Central memory CD8-positive, alpha-beta T cell (primary cell): ENCODE results near the gene EXOC4.
"Not testable (repeated sequence)": the region's sequence is repeated elsewhere in the genome, so short reads cannot be mapped to it uniquely, and the experiment has no call there.

Experiments
- ATAC-seq: fragments of 150-1000 bp; cut with Tn5 transposase; replicated peaks from 2 replicates; pipeline ENCODE4 v1.10.0; 2022; ENCODE audit warnings: mild to moderate bottlenecking, moderate FRiP score, moderate number of reproducible peaks; ENCODE audit not compliant: poor library complexity, severe bottlenecking; ENCODE audit errors: extremely low read depth
- DNase-seq, 2 donors: peaks; one replicate each; pipeline ENCODE4 v3.0.0; 2021; ENCODE audit warnings: low spot score in 2 of 2
- H3K27ac Mint-ChIP-seq: one replicate; pipeline ENCODE4 v1.8.0; 2022; ENCODE audit warnings: low read depth, mild to moderate bottlenecking, moderate library complexity, mixed read lengths
- H3K27me3 Mint-ChIP-seq: one replicate; pipeline ENCODE4 v1.8.0; 2022; ENCODE audit warnings: mixed read lengths
- H3K36me3 Mint-ChIP-seq: one replicate; pipeline ENCODE4 v1.8.0; 2022; ENCODE audit warnings: mild to moderate bottlenecking, moderate library complexity, mixed read lengths; ENCODE audit not compliant: insufficient read depth
- H3K4me1 Mint-ChIP-seq: one replicate; pipeline ENCODE4 v1.8.0; 2022; ENCODE audit warnings: mixed read lengths
- H3K4me3 Mint-ChIP-seq: one replicate; pipeline ENCODE4 v1.8.0; 2022; ENCODE audit warnings: mild to moderate bottlenecking, moderate library complexity, mixed read lengths
- H3K9me3 Mint-ChIP-seq: one replicate; pipeline ENCODE4 v1.8.0; 2022; ENCODE audit warnings: mixed read lengths

EXOC4 gene

DNA sequence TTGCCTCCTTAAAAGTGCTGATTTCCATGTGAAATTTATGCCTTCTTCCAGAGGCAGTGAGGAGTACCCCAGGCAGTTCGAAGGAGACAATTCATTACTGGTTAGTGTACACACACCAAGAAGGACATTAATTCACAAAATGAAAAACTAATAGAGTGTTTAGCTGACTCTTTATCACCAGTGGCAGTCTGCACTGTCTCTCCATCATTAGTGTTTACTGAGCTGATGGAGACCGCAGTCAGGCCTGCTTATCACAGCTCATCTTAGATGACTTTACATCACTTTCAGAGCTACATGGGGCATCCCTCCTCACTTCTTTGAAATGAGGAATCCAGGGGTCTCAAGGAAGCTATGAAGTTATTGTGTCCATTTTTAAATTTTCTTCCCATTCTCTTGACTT is 718.7 kb downstream of the EXOC4 start:
- no peaks in the 10 kb centered on the region for H3K27me3 Mint-ChIP-seq
- H3K36me3 Mint-ChIP-seq = peaks cover 5% of the 10 kb centered on the region
- H3K27ac Mint-ChIP-seq = no peak overlapping the region
- H3K9me3 Mint-ChIP-seq = peaks cover 9% of the 10 kb centered on the region
- peaks cover 8% of the 10 kb centered on the region for H3K4me1 Mint-ChIP-seq
- DNase-seq (no peak), ATAC-seq (no peak)
- no peak overlapping the region for H3K4me3 Mint-ChIP-seq

GRCh38 chr7:133973710-133974109 is 720.8 kb downstream of the EXOC4 start:
- DNase-seq = no peak
- H3K27me3 Mint-ChIP-seq = no peaks in the 10 kb centered on the region
- no peak overlapping the region for H3K4me3 Mint-ChIP-seq
- H3K4me1 Mint-ChIP-seq = no peaks in the 10 kb centered on the region
- no peak for ATAC-seq
- no peak overlapping the region for H3K27ac Mint-ChIP-seq
- H3K36me3 Mint-ChIP-seq = peaks cover 5% of the 10 kb centered on the region
- no peaks in the 10 kb centered on the region for H3K9me3 Mint-ChIP-seq

GRCh38 chr7:133975130-133975529 is 722.3 kb downstream of the EXOC4 start:
- no peaks in the 10 kb centered on the region for H3K27me3 Mint-ChIP-seq
- no peak for ATAC-seq
- H3K4me3 Mint-ChIP-seq = no peak overlapping the region
- H3K4me1 Mint-ChIP-seq = peaks cover 5% of the 10 kb centered on the region
- no peaks in the 10 kb centered on the region for H3K9me3 Mint-ChIP-seq
- no peak for DNase-seq
- no peak overlapping the region for H3K27ac Mint-ChIP-seq
- H3K36me3 Mint-ChIP-seq = peaks cover 5% of the 10 kb centered on the region

GRCh38 chr7:133976140-133976539 is 723.3 kb downstream of the EXOC4 start:
- Mint-ChIP-seq H3K27ac (no peak overlapping the region), H3K4me3 (no peak overlapping the region), H3K27me3 (no peaks in the 10 kb centered on the region), H3K36me3 (peaks cover 5% of the 10 kb centered on the region), H3K9me3 (no peaks in the 10 kb centered on the region), H3K4me1 (peaks cover 5% of the 10 kb centered on the region)
- ATAC-seq = no peak
- DNase-seq = no peak

- Mint-ChIP-seq H3K36me3 (peaks cover 6% of the 10 kb centered on the region), H3K9me3 (no peaks in the 10 kb centered on the region), H3K27me3 (no peaks in the 10 kb centered on the region), H3K27ac (no peak overlapping the region), H3K4me1 (peaks cover 5% of the 10 kb centered on the region), H3K4me3 (no peak overlapping the region)
- ATAC-seq = no peak
- DNase-seq = no peak
Observed at GRCh38 chr7:133977409-133978274, 724.8 kb downstream of the EXOC4 start.

DNA sequence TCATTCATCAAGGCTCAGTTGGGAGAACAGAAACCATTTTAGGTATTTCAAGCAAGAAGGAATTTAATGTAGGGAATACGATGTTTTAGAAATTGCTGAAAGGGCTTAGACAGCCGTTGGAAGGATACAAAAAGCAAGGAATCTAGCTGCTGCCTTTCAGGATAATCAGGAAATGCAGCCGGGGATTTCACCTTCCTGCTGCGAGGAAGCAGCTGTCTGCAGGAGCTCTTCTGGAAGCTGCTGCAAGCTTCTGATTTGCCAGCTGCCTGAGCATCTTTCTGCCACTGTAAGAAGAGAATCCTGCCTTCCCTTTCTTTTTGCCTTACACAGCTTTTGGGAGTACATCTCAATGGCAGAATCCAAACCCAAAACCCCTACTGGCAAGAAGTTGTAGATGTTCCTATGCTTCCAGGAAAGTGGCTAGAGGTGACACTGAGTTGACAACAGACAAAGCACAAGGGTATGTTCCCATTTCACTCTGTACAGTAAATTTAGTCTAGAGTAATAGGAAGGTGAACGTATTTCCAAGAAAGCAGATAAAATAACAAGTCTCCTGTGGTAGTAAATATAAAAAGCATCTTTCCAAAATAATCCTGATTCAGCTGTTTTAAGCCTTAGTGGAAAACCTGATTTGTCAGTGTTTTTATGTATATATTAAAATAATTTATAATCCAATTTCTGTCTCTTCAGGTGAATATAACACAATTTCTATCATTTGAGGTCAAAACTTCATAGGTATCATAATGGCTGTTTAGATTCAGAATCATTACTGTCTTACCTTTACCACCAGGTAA is 725.8 kb downstream of the EXOC4 start:
- no peak for ATAC-seq
- Mint-ChIP-seq H3K27ac (no peak overlapping the region), H3K9me3 (no peaks in the 10 kb centered on the region), H3K4me1 (peaks cover 5% of the 10 kb centered on the region), H3K4me3 (no peak overlapping the region), H3K27me3 (no peaks in the 10 kb centered on the region), H3K36me3 (peaks cover 6% of the 10 kb centered on the region)
- DNase-seq = no peak

- Mint-ChIP-seq H3K36me3 (peaks cover 4% of the 10 kb centered on the region), H3K27me3 (no peaks in the 10 kb centered on the region), H3K27ac (no peak overlapping the region), H3K4me3 (no peak overlapping the region), H3K4me1 (peaks cover 5% of the 10 kb centered on the region), H3K9me3 (no peaks in the 10 kb centered on the region)
- ATAC-seq (no peak), DNase-seq (no peak)
Observed at GRCh38 chr7:133980804-133981203, 727.9 kb downstream of the EXOC4 start.

DNA sequence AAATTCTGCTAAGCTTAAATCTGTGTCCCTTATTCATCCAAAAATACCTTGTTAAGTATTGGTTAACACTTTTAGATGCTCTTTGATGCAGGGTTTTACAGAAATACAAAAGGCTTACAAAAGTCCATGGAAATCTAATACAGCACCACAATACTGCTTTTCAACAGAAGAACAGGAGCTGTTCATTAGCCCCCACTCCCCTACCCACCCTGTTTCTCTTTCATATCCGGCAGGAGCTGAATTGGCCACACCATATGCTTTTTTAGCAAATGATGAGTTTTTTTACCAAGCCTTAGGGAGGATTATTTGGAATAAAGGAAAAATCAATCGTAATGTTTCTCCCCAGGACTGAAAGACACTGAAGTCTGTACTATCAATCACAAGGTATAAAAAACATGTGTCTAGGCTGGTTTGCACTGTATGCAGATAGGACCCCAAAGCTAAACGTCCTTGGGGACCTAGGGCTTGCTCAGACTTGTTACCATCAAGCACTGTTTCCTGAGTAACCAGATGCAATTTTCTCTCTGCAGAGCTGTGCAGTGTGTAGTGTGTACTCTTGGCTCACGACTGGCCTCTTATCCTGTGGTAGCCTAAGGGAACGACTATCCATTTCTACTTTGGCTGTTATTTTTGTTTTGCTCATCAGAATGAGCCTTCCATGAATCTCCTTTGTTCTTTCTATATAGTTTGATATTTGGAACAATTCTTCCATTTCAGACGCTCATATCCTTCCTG is 731.0 kb downstream of the EXOC4 start:
- Mint-ChIP-seq H3K36me3 (peaks cover 1% of the 10 kb centered on the region), H3K4me1 (peaks cover 5% of the 10 kb centered on the region), H3K27ac (no peak overlapping the region), H3K9me3 (no peaks in the 10 kb centered on the region), H3K27me3 (no peaks in the 10 kb centered on the region), H3K4me3 (no peak overlapping the region)
- ATAC-seq = no peak
- no peak for DNase-seq

- H3K4me1 Mint-ChIP-seq = no peaks in the 10 kb centered on the region
Observed at GRCh38 chr7:133985300-133985699, 732.4 kb downstream of the EXOC4 start.

GRCh38 chr7:133987582-133987981 is 734.7 kb downstream of the EXOC4 start:
- H3K4me1 Mint-ChIP-seq = no peaks in the 10 kb centered on the region
- no peak for ATAC-seq
- DNase-seq = no peak
- H3K4me3 Mint-ChIP-seq = no peak overlapping the region
- no peaks in the 10 kb centered on the region for H3K36me3 Mint-ChIP-seq
- H3K27ac Mint-ChIP-seq = no peak overlapping the region
- H3K9me3 Mint-ChIP-seq = no peaks in the 10 kb centered on the region
- no peaks in the 10 kb centered on the region for H3K27me3 Mint-ChIP-seq

More at GRCh38 chr7:133985300-133985699, 732.4 kb downstream of the EXOC4 start:
- H3K9me3 Mint-ChIP-seq = no peaks in the 10 kb centered on the region
- H3K27ac Mint-ChIP-seq = no peak overlapping the region
- no peak for ATAC-seq
- no peaks in the 10 kb centered on the region for H3K27me3 Mint-ChIP-seq
- peaks cover 1% of the 10 kb centered on the region for H3K36me3 Mint-ChIP-seq
- H3K4me3 Mint-ChIP-seq = no peak overlapping the region
- no peak for DNase-seq

- H3K27ac Mint-ChIP-seq = no peak overlapping the region
- no peaks in the 10 kb centered on the region for H3K9me3 Mint-ChIP-seq
- H3K36me3 Mint-ChIP-seq = peaks cover 3% of the 10 kb centered on the region
- H3K4me1 Mint-ChIP-seq = no peaks in the 10 kb centered on the region
- no peaks in the 10 kb centered on the region for H3K27me3 Mint-ChIP-seq
- no peak for ATAC-seq
- no peak overlapping the region for H3K4me3 Mint-ChIP-seq
- DNase-seq = no peak
Observed at GRCh38 chr7:133993547-133993946, 740.7 kb downstream of the EXOC4 start.

DNA sequence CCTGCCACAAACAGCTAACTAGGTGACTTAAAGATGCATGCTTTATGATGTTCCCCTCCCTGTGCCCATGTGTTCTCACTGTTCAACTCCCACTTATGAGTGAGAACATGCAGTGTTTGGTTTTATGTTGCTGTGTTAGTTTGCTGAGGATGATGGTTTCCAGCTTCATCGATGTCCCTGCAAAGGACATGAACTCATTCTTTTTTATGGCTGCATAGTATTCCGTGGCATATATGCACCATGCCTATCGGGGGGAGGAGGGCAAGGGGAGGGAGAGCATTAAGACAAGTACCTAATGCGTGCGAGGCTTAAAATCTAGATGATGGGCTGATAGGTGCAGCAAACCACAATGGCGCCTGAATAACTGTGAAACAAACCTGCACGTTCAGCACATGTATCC is 741.2 kb downstream of the EXOC4 start:
- H3K4me1 Mint-ChIP-seq, H3K9me3 Mint-ChIP-seq, DNase-seq, H3K4me3 Mint-ChIP-seq, ATAC-seq, H3K27ac Mint-ChIP-seq, H3K36me3 Mint-ChIP-seq, H3K27me3 Mint-ChIP-seq: not testable (repeated sequence)
